GM19099 (cell line): ENCODE results near the gene TNNT2.

Experiments used
- POLR2A ChIP-seq: IDR thresholded peaks from 3 replicates; pipeline ENCODE4 v1.6.1; 2011; ENCODE audit warnings: low read depth; ENCODE audit not compliant: insufficient read length; ENCODE audit errors: extremely low read depth

Gene TNNT2

DNA sequence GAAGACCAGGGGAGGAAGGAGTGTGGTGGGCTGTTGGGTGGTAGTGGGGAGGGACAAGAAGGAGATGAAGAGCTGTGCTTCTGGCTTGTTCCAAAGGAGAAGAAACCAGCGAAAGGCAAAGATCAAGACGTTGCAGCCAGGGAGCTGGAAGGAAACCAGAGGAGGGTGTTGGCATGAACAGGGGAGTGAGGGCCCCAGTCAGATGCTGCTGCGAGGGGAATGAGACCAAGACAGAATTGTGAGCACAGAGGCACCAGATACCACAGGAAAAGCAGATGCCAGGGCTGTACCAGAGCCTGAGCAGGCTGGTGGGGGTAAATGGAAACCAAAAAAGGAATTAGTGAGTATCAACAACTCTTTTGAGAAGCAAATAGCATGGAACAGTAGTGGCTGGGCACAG, 15.6 kb upstream of the TNNT2 start:
- TF ChIP-seq POLR2A, result no peak

DNA sequence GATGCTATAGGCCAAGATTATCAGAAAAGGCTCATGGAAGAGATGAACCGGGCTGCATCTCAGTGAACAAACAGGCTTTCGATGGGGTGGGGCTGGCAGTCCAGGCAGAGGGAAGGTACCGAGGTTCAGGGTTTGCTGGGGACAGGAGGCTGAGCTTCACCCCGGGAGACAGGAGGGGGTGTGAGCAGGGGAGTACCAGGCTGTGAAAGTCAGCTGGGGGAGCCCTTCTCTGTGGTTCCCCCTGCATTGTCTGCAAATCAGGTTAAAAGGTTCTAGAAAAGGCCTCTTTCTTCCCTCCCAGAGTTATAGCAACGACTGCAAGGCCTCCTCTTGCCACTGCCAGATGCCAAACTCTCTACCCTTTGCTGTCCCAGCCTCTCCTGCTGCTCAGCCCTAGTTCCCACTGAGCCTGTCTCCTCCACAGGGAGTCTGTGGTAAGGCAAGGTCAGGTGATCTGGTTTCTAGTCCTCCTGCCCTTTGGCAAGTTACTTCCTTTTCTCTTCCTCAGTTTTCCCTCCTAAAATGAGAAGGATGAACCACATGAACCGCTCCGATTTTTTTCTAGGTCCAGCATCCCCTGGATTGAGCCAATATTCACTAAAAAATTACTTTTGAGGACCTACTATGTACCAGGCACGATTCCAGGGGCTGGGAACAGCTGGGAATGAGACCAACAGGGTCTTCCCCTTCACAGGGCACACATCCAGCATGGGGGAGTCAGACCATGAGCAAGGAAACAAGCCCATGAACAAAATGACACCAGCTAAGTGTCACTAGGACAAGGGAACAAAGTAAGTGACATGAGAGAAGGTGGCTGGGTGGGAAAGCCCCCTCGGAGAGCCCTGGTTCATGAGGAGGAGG, 14.4 kb upstream of the TNNT2 start:
- no peak for TF ChIP-seq POLR2A

DNA sequence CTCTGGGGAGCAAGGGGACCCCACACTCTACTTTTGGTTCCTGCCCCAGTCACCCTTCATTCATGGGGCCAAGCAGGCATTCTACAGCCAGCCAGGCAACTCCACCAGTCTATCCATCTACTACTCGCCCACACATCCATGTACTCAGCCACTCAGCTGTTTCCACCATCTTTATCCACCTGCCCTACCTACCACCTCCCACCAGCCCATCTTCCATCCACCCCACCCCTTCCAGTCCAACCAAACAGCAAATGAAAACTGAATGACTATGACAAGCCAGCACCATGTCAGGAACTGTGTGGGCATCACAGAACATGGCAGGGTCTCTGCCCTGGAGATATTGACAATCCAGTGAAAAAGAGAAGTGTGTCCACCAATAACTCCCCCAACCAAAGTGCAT, 13.7 kb upstream of the TNNT2 start:
- no peak for TF ChIP-seq POLR2A

DNA sequence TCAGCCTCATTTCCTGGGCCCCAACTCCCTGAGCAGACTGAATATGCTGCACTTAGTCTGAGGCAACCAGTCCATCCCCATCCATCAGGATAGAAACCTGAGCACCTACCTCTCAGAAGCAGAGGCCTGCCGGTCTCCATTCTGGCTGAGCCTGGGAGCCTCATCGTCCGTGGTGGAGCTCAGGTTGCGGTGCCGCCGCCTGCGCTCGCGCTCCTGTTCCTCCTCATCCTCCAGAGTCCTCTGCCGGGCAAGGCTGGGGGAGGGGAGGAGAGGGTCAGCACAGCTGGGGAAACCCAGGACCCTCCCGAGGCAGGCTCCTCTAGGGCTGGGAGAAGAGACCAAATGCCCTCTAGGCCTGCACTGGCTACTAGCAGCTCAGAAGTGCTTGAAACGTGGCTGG, 11.6 kb upstream of the TNNT2 start:
- no peak for TF ChIP-seq POLR2A

DNA sequence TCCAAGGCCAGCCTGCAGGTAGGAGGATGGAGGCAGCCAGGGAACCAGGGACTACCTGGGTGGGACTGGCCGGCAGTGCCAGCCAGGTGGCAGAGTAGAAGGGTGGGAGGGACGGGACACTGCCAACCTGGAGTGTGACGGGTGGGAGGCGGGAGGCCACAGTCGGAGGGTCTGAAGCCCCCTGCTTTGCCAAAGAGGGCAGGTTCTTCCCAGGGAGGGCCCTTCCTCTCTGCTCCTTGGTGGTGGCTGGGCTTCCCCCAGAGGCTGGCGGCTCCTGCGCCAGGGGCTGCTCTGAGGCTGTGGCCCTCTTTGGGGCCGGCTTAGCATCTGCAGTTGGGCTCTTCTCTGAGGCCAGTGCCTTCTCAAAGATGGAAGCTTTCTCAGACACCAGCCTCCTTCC, 8.7 kb upstream of the TNNT2 start:
- no peak for TF ChIP-seq POLR2A

DNA sequence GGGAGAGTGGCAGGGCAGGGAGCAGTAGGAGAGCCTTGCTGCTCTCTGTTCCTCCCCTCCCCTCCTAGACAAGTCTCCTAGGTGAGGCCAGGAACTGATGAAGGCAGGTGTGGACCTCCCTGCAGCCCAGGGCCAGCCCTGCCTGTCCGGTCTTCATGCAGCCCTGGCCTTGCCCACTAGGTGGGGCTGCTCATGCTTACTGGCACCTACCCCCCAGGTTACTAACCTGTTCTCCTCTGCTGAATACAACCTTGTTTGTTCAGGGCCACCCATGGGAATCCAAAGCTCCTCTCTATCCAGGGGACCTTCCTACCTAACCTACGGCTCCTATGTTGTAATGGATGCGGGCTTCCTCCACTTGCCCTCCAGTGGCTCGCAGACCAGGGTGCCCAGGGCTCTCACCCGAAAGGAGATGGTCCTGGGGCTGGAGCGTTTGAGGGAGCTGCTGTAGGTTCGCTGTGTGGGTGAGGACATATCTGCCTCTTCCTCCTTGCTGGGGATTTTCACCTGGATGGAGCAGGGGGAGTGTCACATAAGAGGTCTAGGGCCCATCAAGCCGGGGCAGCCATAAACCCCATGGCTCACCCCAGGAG, 7.9 kb upstream of the TNNT2 start:
- TF ChIP-seq POLR2A, result no peak

DNA sequence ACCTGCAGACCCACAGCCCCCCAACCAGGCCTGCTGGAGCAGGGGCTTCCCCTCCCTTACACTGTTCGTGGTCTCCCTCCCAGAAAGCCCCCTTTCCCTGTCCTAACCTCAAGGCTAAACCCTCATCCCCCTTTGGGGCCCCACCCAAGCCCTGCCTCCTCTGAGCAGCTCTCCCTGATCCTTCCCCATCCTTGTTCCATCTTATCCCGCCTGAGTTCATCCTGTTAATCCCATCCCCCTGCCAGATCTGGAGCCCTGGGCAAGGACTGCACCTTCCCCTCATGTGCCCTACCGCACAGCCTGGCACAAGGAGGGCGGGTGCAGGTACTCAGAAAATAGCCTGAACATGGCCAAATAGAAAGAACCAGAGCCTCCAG, 6.9 kb upstream of the TNNT2 start:
- TF ChIP-seq POLR2A, result no peak

DNA sequence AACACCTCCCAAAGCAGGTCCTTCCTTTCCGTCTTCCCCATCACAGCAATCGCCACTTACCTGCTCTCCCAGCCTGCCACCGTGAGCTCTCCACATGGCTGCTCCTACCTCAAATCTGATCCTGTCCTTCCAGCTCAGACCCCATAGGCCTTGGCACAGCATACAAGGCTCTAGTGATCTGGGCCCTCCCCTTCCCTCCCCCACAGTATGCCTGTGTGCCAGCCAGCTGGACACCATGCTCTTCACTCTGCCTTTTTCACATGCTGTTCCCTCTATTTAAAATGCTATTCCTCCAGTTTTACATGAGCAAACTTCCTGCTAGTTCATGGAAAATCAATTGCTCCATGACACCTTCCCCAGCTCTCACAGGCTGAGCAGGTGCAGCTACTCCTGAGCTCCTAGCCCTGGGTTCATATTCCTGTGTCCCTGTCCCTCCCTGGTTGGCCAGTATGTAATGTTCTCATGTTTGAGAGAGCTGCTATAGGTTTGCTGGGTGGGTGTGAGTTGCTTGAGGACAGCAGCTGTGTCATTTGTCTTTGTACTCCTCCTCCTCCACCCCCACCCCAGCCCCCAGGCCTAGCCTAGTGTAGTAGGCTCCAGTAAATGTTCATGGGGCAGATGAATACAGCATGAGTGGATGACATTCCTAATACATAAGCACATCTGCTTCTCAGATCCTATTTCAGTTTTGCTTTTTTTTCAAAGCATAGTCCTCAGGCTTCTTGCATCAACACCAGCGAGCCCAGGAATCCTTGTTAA, 6.3 kb upstream of the TNNT2 start:
- TF ChIP-seq POLR2A, result no peak

DNA sequence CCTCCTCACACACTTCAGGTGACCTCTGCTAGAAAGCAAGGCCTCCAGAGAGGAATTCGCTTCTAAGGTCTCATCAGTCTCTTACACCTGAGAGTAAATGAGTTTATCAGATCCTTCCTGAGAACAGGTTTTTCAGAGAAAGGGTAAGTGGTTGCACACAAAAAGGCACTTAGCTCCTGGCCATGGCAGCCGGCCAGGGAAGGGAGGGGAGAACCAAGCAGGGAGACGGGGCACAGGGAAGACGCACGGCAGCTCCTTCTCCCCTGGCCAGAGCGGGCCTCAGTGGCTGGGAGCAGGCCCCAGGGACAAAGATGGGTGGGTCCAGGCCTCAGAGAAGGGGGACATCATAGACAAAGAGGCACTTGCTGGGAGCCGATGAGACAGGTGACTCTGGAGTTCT, 3.6 kb upstream of the TNNT2 start:
- no peak for TF ChIP-seq POLR2A

DNA sequence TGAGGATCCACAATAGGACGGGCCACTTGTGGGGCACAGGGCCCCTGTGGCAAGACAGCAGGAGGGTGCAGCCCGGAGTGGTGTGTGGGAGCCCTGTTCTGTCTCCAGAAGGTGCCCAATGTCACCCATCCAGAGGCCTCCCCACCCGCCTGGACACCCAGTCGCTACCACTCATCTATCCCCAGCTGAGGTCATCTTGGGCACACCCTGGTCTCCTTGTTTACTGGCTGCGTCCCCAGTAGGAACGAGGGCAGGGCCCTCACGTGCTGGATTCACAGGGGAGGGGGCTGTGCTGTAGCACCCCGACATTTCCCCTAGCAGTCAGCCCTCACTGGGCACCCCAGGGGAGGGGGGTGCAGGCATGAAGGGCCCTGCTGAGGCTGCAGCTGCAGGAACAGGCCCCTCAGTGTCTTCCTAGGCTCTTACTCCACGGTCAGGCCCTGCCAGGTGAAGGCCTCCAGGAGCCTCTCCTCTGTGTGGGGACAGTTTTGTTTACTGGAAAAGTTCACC, 2.3 kb upstream of the TNNT2 start:
- no peak for TF ChIP-seq POLR2A

DNA sequence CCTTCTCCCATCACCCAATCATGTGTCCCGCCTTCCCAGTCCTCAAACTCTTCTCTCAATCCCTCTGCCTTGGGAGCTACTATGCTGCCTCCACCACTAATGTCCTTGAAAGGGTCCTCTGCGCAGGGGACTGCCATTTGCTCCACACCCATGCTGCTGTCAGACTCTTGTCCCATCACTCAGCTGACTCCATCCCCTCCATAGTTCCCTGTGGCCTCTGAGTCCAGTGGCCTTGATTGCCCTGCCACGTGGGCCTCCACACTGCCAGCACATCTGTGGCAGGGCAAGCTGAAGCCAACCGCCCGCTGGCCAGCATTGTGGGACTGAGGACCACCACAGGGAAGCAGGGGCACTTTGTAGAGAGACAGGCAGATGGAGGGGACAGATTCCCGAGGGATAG, 1.3 kb upstream of the TNNT2 start:
- no peak for TF ChIP-seq POLR2A

DNA sequence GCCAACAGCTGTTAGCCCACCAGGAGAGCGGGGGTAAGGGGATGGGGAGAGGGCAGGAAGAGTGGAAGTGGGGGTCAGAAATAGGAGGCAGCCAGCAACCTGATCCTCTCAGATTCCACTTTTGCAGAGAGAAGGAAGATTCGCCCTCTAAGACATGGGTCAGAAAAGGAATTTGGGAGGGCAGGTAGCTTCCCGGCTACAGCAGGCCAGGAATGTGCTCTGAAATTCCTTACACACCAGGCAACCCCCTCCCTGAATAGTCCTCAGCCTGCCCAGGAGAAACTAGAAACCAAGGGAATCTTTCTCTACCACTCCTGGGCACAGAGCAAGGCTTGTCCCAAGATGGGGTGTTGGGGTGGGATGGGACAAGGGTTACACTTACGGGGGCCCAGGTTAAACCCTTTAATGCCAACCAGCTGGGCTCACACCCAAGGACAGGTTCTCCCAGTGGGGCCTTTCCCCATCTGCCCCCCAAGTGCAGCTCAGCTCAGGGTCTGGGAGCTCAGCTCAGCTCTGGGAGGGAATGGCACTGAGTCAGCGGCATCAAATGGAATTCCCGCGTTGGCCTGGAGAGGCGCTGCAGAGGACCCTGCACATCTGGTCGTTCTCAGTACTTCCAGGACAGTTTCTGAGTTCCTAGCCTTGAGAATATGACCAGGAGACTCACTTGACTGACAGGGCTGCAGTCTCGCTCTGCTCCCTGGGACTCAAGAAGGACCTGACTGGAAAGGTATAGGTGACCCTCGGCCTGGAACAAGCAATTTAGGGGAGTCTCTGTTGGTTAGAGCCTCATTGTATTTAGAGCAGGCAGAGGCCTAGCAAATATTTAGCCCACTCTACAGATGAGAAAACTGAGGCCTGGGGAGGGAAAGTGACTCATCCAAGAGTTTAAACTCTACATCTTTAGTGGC, 761 bp downstream of the TNNT2 start:
- no peak for TF ChIP-seq POLR2A

DNA sequence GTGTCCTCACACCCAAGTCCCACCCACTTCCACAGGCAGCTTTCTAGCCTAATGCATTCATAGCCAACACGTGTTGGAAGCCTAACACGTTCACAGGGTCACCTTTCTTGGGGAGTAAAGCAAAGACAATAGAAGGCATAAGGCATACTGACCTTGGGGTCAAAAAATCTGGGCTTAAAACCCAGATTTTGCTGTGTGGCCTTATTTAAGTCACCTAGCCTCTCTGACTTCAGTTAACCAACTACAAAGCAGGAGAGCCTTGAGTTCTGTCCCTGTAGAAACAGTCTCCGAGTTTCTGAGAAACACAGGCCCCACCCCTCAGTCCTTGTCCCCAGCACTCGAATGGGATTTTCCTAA, 1.4 kb downstream of the TNNT2 start:
- TF ChIP-seq POLR2A, result no peak

DNA sequence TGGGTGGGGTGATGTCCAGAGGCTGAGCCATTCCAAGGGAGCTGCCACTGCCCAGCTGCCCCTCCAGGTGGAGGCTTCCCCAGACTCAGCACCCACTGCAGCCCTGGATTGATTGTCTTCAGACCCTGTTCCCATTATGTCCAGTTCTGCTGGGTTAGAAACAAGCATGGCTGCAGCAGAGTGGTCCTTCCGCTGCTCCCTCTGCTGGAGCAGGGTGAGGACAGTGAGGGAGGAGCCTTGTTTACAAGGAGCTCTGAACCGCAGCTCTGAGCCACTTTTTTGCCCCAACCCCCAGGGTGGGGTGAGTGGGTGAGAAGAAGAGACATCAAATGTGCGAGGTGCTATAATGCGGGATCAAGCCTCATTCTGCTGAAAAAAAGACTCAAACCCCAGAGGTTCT, 2.3 kb downstream of the TNNT2 start:
- no peak for TF ChIP-seq POLR2A

DNA sequence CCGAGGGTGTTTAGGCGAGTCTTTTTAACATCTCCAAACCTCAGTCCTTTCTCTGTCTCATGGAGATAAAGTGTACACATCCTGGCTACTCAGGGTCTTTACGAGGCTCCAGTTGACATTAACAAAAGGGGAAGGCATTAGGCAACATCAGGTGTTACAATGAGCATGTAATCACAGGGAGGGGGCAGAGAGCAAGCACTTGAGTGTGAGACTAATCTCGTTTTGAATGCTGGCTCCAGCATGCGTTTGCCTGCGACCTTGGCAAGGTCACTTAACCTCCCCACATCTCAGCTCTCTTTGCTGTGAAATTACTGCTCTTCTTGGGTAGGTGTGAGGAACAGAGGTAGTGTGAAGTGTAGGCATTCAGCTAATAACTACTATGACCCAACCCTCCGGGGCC, 3.1 kb downstream of the TNNT2 start:
- no peak for TF ChIP-seq POLR2A
